ENCODE measurements around the gene BICRA. TPM values are rescaled to one million over a fixed set of nuclear protein-coding genes. Genes with fewer than 3 reads are reported as not detected.

Gene BICRA
- total and polyA plus RNA-seq, 9 of the 15 experiments (the other 6 are each of a cell fraction or from before 2014, with no cell fraction given), result 0.01 to 8.8 (median 1.2) TPM

DNA sequence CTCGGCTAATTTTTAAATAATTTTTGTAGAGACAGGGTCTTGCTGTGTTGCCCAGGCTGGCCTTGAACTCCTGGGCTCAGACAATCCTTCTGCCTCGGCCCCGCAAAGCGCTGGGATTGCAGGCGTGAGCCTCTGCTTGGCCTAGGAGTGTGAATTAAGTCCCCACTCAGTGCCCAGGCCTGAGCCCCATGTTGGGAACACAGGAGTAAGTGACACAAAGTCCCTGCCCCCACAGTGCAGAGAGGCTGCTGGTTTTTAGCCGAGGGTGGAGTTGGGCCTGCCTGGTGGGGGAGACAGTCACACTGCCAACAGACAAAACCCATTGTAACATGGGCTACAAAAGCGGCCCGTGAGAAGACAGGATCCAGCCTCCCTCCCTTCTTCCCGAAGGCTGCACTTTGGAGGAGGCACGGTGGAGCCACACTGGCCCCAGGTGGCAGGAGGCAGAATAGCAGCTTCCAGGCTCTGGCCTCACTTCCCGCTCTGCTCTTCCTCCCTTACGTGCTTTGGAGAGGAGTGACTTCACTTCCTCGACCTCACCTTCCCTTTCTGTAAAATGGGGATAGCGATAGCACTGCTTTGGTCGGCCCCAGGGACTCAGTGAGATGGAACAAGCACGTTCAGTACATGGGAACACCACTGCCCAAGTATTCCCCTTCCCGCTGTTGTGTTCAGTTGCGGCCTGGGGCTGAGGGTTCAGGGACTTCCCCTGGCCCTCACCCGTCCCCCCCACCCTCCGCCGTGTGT is 89.1 kb downstream of the BICRA start (continued):
- TF ChIP-seq PTRF (tag; IDR thresholded peaks at IDR 0.05) (no peak), PURB (CRISPR knock-in tag; IDR thresholded peaks at IDR 0.05; ENCODE audit: low read depth) (no peak), CBX8 (IDR thresholded peaks at IDR 0.05; ENCODE audit: borderline replicate concordance, extremely low read depth, low read depth, low read length, poor library complexity, severe bottlenecking) (no peak), SREBF2 (CRISPR knock-in tag; IDR thresholded peaks at IDR 0.05) (no peak), FOXP1 (CRISPR knock-in tag; IDR thresholded peaks at IDR 0.05) (no peak), PRMT5 (CRISPR knock-in tag; IDR thresholded peaks at IDR 0.05) (no peak), LARP7 (IDR thresholded peaks at IDR 0.05) (no peak), ELF4 (CRISPR knock-in tag; IDR thresholded peaks at IDR 0.05) (no peak), FOXK1 (CRISPR knock-in tag; IDR thresholded peaks at IDR 0.05; ENCODE audit: borderline replicate concordance) (no peak), WHSC1 (IDR thresholded peaks at IDR 0.05; ENCODE audit: low read length) (no peak), DDX20 (tag; IDR thresholded peaks at IDR 0.05; ENCODE audit: low read depth) (no peak), ZNF311 (CRISPR knock-in tag; IDR thresholded peaks at IDR 0.05) (no peak), KHSRP (IDR thresholded peaks at IDR 0.05) (no peak), BCL6 (CRISPR knock-in tag; IDR thresholded peaks at IDR 0.05) (no peak), BDP1 (IDR thresholded peaks at IDR 0.05; ENCODE audit: insufficient read depth, insufficient read length) (no peak), ZNF24 (IDR thresholded peaks at IDR 0.05) (peak; percentile 52; the same call in 1 of the 2 replicates), CBFB (CRISPR knock-in tag; IDR thresholded peaks at IDR 0.05) (no peak), ZNF644 (tag; IDR thresholded peaks at IDR 0.05; ENCODE audit: low read depth) (no peak), MAFF (IDR thresholded peaks at IDR 0.05; ENCODE audit: low read length) (no peak)
- TF ChIP-seq, protein P1, sequence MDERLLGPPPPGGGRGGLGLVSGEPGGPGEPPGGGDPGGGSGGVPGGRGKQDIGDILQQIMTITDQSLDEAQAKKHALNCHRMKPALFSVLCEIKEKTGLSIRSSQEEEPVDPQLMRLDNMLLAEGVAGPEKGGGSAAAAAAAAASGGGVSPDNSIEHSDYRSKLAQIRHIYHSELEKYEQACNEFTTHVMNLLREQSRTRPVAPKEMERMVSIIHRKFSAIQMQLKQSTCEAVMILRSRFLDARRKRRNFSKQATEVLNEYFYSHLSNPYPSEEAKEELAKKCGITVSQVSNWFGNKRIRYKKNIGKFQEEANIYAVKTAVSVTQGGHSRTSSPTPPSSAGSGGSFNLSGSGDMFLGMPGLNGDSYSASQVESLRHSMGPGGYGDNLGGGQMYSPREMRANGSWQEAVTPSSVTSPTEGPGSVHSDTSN (CRISPR knock-in tag; IDR thresholded peaks at IDR 0.05; ENCODE audit: low read depth), result no peak
- TF ChIP-seq, protein P1 (tag; conservative IDR thresholded peaks at IDR 0.05; ENCODE audit: low read depth), result no peak
- TF ChIP-seq, protein P2, sequence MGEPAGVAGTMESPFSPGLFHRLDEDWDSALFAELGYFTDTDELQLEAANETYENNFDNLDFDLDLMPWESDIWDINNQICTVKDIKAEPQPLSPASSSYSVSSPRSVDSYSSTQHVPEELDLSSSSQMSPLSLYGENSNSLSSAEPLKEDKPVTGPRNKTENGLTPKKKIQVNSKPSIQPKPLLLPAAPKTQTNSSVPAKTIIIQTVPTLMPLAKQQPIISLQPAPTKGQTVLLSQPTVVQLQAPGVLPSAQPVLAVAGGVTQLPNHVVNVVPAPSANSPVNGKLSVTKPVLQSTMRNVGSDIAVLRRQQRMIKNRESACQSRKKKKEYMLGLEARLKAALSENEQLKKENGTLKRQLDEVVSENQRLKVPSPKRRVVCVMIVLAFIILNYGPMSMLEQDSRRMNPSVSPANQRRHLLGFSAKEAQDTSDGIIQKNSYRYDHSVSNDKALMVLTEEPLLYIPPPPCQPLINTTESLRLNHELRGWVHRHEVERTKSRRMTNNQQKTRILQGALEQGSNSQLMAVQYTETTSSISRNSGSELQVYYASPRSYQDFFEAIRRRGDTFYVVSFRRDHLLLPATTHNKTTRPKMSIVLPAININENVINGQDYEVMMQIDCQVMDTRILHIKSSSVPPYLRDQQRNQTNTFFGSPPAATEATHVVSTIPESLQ (CRISPR knock-in tag; IDR thresholded peaks at IDR 0.05), result no peak
- TF ChIP-seq, protein P3, sequence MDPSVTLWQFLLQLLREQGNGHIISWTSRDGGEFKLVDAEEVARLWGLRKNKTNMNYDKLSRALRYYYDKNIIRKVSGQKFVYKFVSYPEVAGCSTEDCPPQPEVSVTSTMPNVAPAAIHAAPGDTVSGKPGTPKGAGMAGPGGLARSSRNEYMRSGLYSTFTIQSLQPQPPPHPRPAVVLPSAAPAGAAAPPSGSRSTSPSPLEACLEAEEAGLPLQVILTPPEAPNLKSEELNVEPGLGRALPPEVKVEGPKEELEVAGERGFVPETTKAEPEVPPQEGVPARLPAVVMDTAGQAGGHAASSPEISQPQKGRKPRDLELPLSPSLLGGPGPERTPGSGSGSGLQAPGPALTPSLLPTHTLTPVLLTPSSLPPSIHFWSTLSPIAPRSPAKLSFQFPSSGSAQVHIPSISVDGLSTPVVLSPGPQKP (CRISPR knock-in tag; IDR thresholded peaks at IDR 0.05), result no peak
- TF ChIP-seq, protein P4, sequence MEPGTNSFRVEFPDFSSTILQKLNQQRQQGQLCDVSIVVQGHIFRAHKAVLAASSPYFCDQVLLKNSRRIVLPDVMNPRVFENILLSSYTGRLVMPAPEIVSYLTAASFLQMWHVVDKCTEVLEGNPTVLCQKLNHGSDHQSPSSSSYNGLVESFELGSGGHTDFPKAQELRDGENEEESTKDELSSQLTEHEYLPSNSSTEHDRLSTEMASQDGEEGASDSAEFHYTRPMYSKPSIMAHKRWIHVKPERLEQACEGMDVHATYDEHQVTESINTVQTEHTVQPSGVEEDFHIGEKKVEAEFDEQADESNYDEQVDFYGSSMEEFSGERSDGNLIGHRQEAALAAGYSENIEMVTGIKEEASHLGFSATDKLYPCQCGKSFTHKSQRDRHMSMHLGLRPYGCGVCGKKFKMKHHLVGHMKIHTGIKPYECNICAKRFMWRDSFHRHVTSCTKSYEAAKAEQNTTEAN (CRISPR knock-in tag; IDR thresholded peaks at IDR 0.05), result no peak

Data from K562 (cell line).